A549 (cell line): ENCODE results near the gene SMIM31. TPM values are rescaled to one million over a fixed set of nuclear protein-coding genes. Genes with fewer than 3 reads are reported as not detected.

Experiments
- ATAC-seq, 2 experiments: fragments of 200-7000 bp in 1 of 2; fragments of >200 bp in 1 of 2; cut with Nextera tagmentation in 1 of 2; cut with Tn5 transposase in 1 of 2; 3 replicates each; pipeline versions ENCODE4 v1.8.0 to v1.9.1; 2018 to 2020; ENCODE audit warnings: mild to moderate bottlenecking in 1 of 2, moderate library complexity in 1 of 2
- CTCF ChIA-PET: fragments of 300-600 bp; sonication (Branson Sonifier 250); formaldehyde crosslinking; extraction: SDS; loops from one replicate; lab custom pipeline; 2021; ENCODE audit warnings: antibody characterized with exemption, inconsistent platforms; lab: Yijun Ruan, JAX
- POLR2A ChIA-PET: fragments of 350-600 bp; formaldehyde crosslinking; extraction: SDS; loops from one replicate; lab custom pipeline; 2021; ENCODE audit warnings: antibody characterized with exemption, inconsistent platforms; lab: Yijun Ruan, JAX
- DNase-seq, 2 experiments: peaks; one replicate each; pipeline versions ENCODE4 v3.0.0 to v3.0.0-alpha.2; 2011 to 2016; ENCODE audit warnings: low read depth in 1 of 2, low spot score in 1 of 2
- FAIRE-seq: peaks from 2 replicates; lab custom pipeline; 2011; peaks lifted over from hg19 to GRCh38; lab: Jason Lieb, UNC
- H3K27ac ChIP-seq, 2 experiments: fragments of >200 bp; sonication (Bioruptor Twin); formaldehyde crosslinking; 3 replicates each; pipeline ENCODE4 v1.5.1; 2016 to 2017
- H3K4me1 ChIP-seq: fragments of >200 bp; sonication (Bioruptor Twin); formaldehyde crosslinking; 3 replicates; pipeline ENCODE4 v1.6.1; 2016
- H3K4me2 ChIP-seq: fragments of >200 bp; sonication (Bioruptor Twin); formaldehyde crosslinking; 3 replicates; pipeline ENCODE4 v1.6.1; 2016
- H3K4me3 ChIP-seq: fragments of >200 bp; sonication (Bioruptor Twin); formaldehyde crosslinking; 3 replicates; pipeline ENCODE4 v1.5.1; 2016
- H3K9me3 ChIP-seq: fragments of >200 bp; sonication (Bioruptor Twin); formaldehyde crosslinking; 3 replicates; pipeline ENCODE4 v1.6.1; 2016
- ATOH8 ChIP-seq: fragments of 250-450 bp; sonication (Bioruptor Pico); IDR thresholded peaks from 2 replicates; pipeline ENCODE4 v1.5.0; 2020; ENCODE audit warnings: low read depth, mild to moderate bottlenecking, moderate library complexity
- CBX8 ChIP-seq: fragments of 200-600 bp; sonication (generic); IDR thresholded peaks from 2 replicates; pipeline ENCODE4 v1.6.1; 2016
- CEBPB ChIP-seq, 2 experiments: fragments of >200 bp in 1 of 2; sonication (Bioruptor Twin) in 1 of 2; formaldehyde crosslinking in 1 of 2; IDR thresholded peaks; 2 replicates each; pipeline ENCODE4 v1.6.1; 2012 to 2016
- CHD2 ChIP-seq: fragments of 150-350 bp; IDR thresholded peaks from 2 replicates; pipeline ENCODE4 v1.6.1; 2014; ENCODE audit warnings: low read length; ENCODE audit not compliant: partially characterized antibody
- CHD4 ChIP-seq: fragments of 200-600 bp; sonication (generic); IDR thresholded peaks from 2 replicates; pipeline ENCODE4 v1.6.1; 2016; ENCODE audit warnings: antibody characterized with exemption, mild to moderate bottlenecking, borderline replicate concordance
- CTCF ChIP-seq: fragments of >200 bp; sonication (Bioruptor Twin); formaldehyde crosslinking; IDR thresholded peaks from 3 replicates; pipeline ENCODE4 v1.5.1; 2016
- EHF ChIP-seq: fragments of 250-450 bp; sonication (Bioruptor Pico); IDR thresholded peaks from 2 replicates; pipeline ENCODE4 v1.5.0; 2020; ENCODE audit warnings: mild to moderate bottlenecking
- EHMT2 ChIP-seq: fragments of 200-600 bp; sonication (generic); IDR thresholded peaks from 2 replicates; pipeline ENCODE4 v1.6.1; 2016; ENCODE audit warnings: antibody characterized with exemption, low read depth, mild to moderate bottlenecking, moderate library complexity
- GATA3 ChIP-seq: IDR thresholded peaks from 2 replicates; pipeline ENCODE4 v1.6.1; 2012; ENCODE audit warnings: borderline replicate concordance
- HDAC2 ChIP-seq: fragments of 200-600 bp; sonication (generic); IDR thresholded peaks from 2 replicates; pipeline ENCODE4 v1.6.1; 2016
- HEYL ChIP-seq: fragments of 250-450 bp; sonication (Bioruptor Pico); IDR thresholded peaks from 2 replicates; pipeline ENCODE4 v1.8.0; 2021; ENCODE audit warnings: mild to moderate bottlenecking, moderate library complexity
- HMGXB4 ChIP-seq: fragments of 250-450 bp; sonication (Bioruptor Pico); IDR thresholded peaks from 2 replicates; pipeline ENCODE4 v1.5.0; 2021; ENCODE audit warnings: mild to moderate bottlenecking, moderate library complexity, borderline replicate concordance
- HOXA7 ChIP-seq: fragments of 250-450 bp; sonication (Bioruptor Pico); IDR thresholded peaks from 2 replicates; pipeline ENCODE4 v1.5.0; 2020; ENCODE audit warnings: mild to moderate bottlenecking, moderate library complexity
- HOXB13 ChIP-seq: fragments of 250-450 bp; sonication (Bioruptor Pico); IDR thresholded peaks from 2 replicates; pipeline ENCODE4 v1.5.0; 2020; ENCODE audit warnings: low read depth, mild to moderate bottlenecking, moderate library complexity
- KDM1A ChIP-seq: fragments of 200-600 bp; sonication (generic); IDR thresholded peaks from 2 replicates; pipeline ENCODE4 v1.6.1; 2016; ENCODE audit warnings: low read depth, mild to moderate bottlenecking
- KDM5A ChIP-seq: fragments of 200-600 bp; sonication (generic); IDR thresholded peaks from 2 replicates; pipeline ENCODE4 v1.6.1; 2016; ENCODE audit warnings: antibody characterized with exemption, mild to moderate bottlenecking
- MAFK ChIP-seq: fragments of 450-650 bp; IDR thresholded peaks from 2 replicates; pipeline ENCODE4 v1.6.1; 2014; ENCODE audit not compliant: partially characterized antibody
- MYC ChIP-seq: IDR thresholded peaks from 2 replicates; pipeline ENCODE4 v1.6.1; 2012; ENCODE audit warnings: mild to moderate bottlenecking, inconsistent platforms, low read length, improper control_type of control experiment, borderline replicate concordance
- NPAS2 ChIP-seq: fragments of 250-450 bp; sonication (Bioruptor Pico); IDR thresholded peaks from 2 replicates; pipeline ENCODE4 v1.8.0; 2022; ENCODE audit warnings: mild to moderate bottlenecking, moderate library complexity, borderline replicate concordance
- PHF8 ChIP-seq: fragments of 200-600 bp; sonication (generic); IDR thresholded peaks from 2 replicates; pipeline ENCODE4 v1.6.1; 2016; ENCODE audit warnings: low read depth, mild to moderate bottlenecking, antibody characterized with exemption, moderate library complexity, borderline replicate concordance
- POLR2A ChIP-seq: IDR thresholded peaks from 2 replicates; pipeline ENCODE4 v1.6.1; 2012; ENCODE audit warnings: mild to moderate bottlenecking, low read length
- POLR2AphosphoS2 ChIP-seq: conservative IDR thresholded peaks from 2 replicates; pipeline ENCODE4 v1.6.1; 2012; ENCODE audit warnings: low read length, improper control_type of control experiment, inconsistent platforms
- RAD21 ChIP-seq, 2 experiments: fragments of >200 bp in 1 of 2; sonication (Bioruptor Twin) in 1 of 2; formaldehyde crosslinking in 1 of 2; IDR thresholded peaks in 1 of 2; conservative IDR thresholded peaks in 1 of 2; 2 replicates in 1 of 2; 3 replicates in 1 of 2; pipeline ENCODE4 v1.6.1; 2012 to 2018; ENCODE audit warnings: inconsistent platforms in 1 of 2
- RARB ChIP-seq: fragments of 250-450 bp; sonication (Bioruptor Pico); IDR thresholded peaks from 2 replicates; pipeline ENCODE4 v1.8.0; 2021; ENCODE audit warnings: mild to moderate bottlenecking, moderate library complexity
- SMC3 ChIP-seq: fragments of >200 bp; sonication (Bioruptor Twin); formaldehyde crosslinking; IDR thresholded peaks from 3 replicates; pipeline ENCODE4 v1.6.1; 2018; ENCODE audit warnings: inconsistent platforms
- TP53 ChIP-seq: fragments of 250-450 bp; sonication (Bioruptor Pico); IDR thresholded peaks from 2 replicates; pipeline ENCODE4 v1.5.0; 2021; ENCODE audit warnings: mild to moderate bottlenecking, moderate library complexity
- USF2 ChIP-seq: fragments of 450-650 bp; IDR thresholded peaks from 2 replicates; pipeline ENCODE4 v1.6.1; 2014; ENCODE audit warnings: antibody characterized with exemption
- ZC3H11A ChIP-seq: fragments of 450-650 bp; IDR thresholded peaks from 2 replicates; pipeline ENCODE4 v1.6.1; 2014; ENCODE audit warnings: antibody characterized with exemption, mild to moderate bottlenecking
- ZFP36 ChIP-seq: fragments of 450-650 bp; IDR thresholded peaks from 2 replicates; pipeline ENCODE4 v1.6.1; 2014; ENCODE audit warnings: borderline replicate concordance; ENCODE audit not compliant: partially characterized antibody
- WGBS: methylation state at CpG from one replicate; pipeline ENCODE4 v1.1.6; 2017; ENCODE audit errors: missing lambda C conversion rate; 5-methylcytosine and 5-hydroxymethylcytosine counted together
- polyA plus RNA-seq, 4 experiments: library from polyadenylated mRNA; depleted of rRNA in 3 of 4; stranded (reverse); fragments of >200 nt; fragmentation: RNase III in 1 of 4; extraction: RNeasy Plus Mini Kit Qiagen cat#74134 plus additional on column Dnase treatment in 1 of 4; gene quantifications; 2 replicates in 3 of 4; 3 replicates in 1 of 4; pipeline ENCODE4 v1.2.3, GENCODE V29; 2011 to 2017

The SMIM31 gene
- polyA plus RNA-seq, 2 of the 4 experiments (the other 2 are of a cell fraction), result 0.39 TPM; not detected in 1

- ATAC-seq (no peak), FAIRE-seq (no peak), DNase-seq (no peak)
- no peak overlapping the region for H3K4me2 ChIP-seq
- H3K4me1 ChIP-seq, result no peaks in the 10 kb centered on the region
- TF ChIP-seq TP53 (no peak), ZC3H11A (no peak), EHMT2 (no peak), POLR2A (no peak), HOXB13 (CRISPR knock-in tag) (no peak), HEYL (no peak), KDM5A (no peak), CHD4 (no peak), HMGXB4 (CRISPR knock-in tag) (no peak), MAFK (no peak), EHF (CRISPR knock-in tag) (no peak), KDM1A (no peak), CBX8 (no peak), PHF8 (no peak), POLR2AphosphoS2 (no peak), ZFP36 (no peak), SMC3 (no peak), NPAS2 (no peak)
- CTCF ChIA-PET, result no interaction called here
- no peaks in the 10 kb centered on the region for H3K9me3 ChIP-seq
- H3K4me3 ChIP-seq, result no peak overlapping the region
- WGBS, result 43% methylated on average over 3 of the region's 3 CpGs
- POLR2A ChIA-PET, result no interaction called here
- no peak overlapping the region for H3K27ac ChIP-seq
Observed at GRCh38 chr4:164765096-164765495, 11.2 kb downstream of the SMIM31 start.

- no peak for DNase-seq
- no peak for FAIRE-seq
- no peak for ATAC-seq
- TF ChIP-seq HOXB13 (CRISPR knock-in tag) (no peak), POLR2AphosphoS2 (no peak), MYC (no peak), MAFK (no peak), HOXA7 (CRISPR knock-in tag) (no peak), USF2 (no peak), RAD21 (conservative IDR thresholded peaks at IDR 0.05 in 1 of 2, IDR thresholded peaks at IDR 0.05 in 1 of 2) (no peak), CTCF (no peak), HDAC2 (no peak), CHD2 (no peak), EHF (CRISPR knock-in tag) (no peak), ATOH8 (CRISPR knock-in tag) (no peak), GATA3 (no peak), RARB (no peak), CEBPB (IDR thresholded peaks at IDR 0.05) (no peak)
- ChIA-PET POLR2A (no interaction called here), CTCF (no interaction called here)
- Histone ChIP-seq H3K27ac (no peak overlapping the region), H3K4me3 (no peak overlapping the region), H3K9me3 (no peaks in the 10 kb centered on the region), H3K4me1 (no peaks in the 10 kb centered on the region), H3K4me2 (no peak overlapping the region)
- WGBS, result 62% methylated on average over 5 of the region's 5 CpGs
Observed at GRCh38 chr4:164765833-164766232, 11.9 kb downstream of the SMIM31 start.
